GM21717 (cell line): ENCODE results near the gene SCAF8.

ENCODE experiments used
- ATAC-seq: cut with Tn5 transposase; IDR thresholded peaks from one replicate; pipeline ENCODE4 v1.9.1; 2021; ENCODE audit warnings: mild to moderate bottlenecking, moderate library complexity; ENCODE audit not compliant: unreplicated experiment

The SCAF8 gene

GRCh38 chr6:154876486-154877280 is 143.5 kb downstream of the SCAF8 start:
- ATAC-seq, result no peak

- no peak for ATAC-seq
Observed at GRCh38 chr6:154878871-154879491, 145.8 kb downstream of the SCAF8 start.

GRCh38 chr6:154882107-154882506 is 148.9 kb downstream of the SCAF8 start:
- ATAC-seq, result no peak
